ENCODE measurements around the gene SLX1A.
"Not testable (repeated sequence)": the region's sequence is repeated elsewhere in the genome, so short reads cannot be mapped to it uniquely, and the experiment has no call there.

Gene SLX1A

DNA sequence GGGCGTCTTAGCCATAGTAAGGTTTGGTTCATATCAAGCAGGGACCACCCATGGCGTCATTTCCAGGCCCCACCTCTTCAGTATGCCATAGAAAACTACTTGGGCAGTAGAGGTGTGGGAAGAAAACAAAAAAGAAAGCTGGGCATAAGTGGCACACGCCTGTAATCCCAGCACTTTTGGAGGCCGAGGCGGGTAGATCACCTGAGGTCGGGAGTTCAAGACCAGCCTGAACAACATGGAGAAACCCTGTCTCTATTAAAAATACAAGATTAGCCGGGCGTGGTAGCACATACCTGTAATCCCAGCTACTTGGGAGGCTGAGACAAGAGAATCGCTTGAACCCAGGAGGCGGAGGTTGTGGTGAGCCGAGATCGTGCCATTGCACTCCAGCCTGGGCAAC is 2.5 kb upstream of the SLX1A start:
- not testable (repeated sequence) for DNase-seq, H3K27me3 Mint-ChIP-seq

DNA sequence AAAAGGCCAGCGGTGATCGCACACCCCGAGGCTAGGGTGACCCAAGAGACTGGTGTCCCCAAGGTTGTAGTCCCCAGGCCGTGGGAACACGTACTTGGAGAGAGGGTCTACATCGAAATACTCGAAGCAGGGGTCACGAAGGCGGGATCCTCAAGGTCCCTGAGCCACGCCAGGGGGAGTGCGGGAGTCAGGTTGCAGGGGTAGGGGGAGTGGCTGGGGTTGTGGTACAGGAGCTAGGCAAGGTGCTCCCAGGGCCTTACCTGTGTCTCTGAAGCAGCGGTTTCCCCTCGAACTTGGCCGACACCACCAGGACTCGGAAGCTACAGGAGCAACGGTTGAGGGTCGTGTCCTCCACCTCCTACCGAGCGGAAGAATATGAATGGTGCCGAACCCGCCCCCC is 577 bp upstream of the SLX1A start:
- H3K27ac Mint-ChIP-seq; DNase-seq; H3K27me3 Mint-ChIP-seq; H3K9me3 Mint-ChIP-seq; H3K4me1 Mint-ChIP-seq; H3K4me3 Mint-ChIP-seq; H3K36me3 Mint-ChIP-seq (ENCODE audit: low read depth): not testable (repeated sequence)
- ATAC-seq, result peak; percentile 12

More for the DNA sequence above, 2.5 kb upstream of the SLX1A start:
- H3K4me3 Mint-ChIP-seq, H3K9me3 Mint-ChIP-seq, H3K27ac Mint-ChIP-seq, ATAC-seq: not testable (repeated sequence)
- Mint-ChIP-seq H3K4me1 (peaks cover 18% of the 10 kb centered on the region), H3K36me3 (ENCODE audit: low read depth) (peaks cover 19% of the 10 kb centered on the region)

DNA sequence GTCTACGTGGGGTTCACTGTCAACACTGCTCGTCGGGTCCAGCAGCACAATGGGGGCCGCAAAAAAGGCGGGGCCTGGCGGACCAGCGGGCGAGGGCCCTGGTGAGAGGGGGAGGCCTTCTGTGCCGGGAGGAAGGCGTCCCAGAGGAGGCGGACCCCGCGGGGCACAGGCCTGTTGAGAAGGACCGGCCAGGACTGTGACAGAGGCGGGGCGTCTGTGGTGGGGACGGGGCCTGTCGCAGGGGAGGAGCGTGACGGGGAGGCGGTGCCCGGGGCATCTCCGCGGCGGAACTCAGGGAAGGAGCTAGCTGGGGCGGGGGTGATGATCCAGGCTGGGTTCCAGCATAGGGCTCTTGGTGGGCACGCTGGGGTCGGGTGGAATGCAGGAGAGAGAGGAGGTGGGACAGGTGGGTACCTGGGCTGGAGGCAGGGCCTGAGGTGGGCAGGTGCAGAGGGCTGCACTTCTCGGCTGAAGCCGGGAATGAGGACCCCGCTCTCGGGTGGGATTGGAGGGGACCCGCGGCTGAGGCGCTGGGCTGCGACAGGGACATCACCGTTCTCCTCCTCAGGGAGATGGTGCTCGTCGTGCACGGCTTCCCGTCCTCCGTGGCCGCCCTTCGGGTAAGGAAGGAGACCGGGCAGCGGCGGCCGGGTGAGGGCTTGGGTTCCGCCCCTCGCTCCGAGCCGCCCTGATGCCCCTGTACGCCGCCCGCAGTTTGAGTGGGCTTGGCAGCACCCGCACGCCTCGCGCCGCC is 674 bp downstream of the SLX1A start:
- not testable (repeated sequence) for H3K4me3 Mint-ChIP-seq; H3K27me3 Mint-ChIP-seq; H3K36me3 Mint-ChIP-seq (ENCODE audit: low read depth); H3K27ac Mint-ChIP-seq; H3K4me1 Mint-ChIP-seq; H3K9me3 Mint-ChIP-seq
- peak; percentile 5 for DNase-seq
- ATAC-seq, result peak; percentile 78

DNA sequence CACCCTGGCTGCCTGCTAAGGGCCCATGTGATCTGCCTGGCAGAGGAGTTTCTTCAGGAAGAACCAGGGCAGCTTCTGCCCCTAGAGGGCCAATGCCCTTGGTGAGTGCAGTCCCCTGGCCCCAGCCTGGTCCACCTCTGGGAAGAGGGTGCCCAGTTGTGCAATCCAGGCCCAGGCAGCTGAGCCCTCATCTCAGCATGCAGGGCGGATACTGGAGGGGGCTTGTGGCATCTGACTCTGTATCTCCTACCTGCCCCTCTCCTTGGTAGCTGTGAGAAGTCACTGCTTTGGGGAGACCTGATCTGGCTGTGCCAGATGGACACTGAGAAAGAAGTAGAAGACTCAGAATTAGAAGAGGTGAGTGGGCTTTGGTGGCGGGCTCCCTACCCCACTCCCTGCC is 3.3 kb downstream of the SLX1A start:
- not testable (repeated sequence) for H3K27me3 Mint-ChIP-seq; H3K9me3 Mint-ChIP-seq; DNase-seq; H3K4me1 Mint-ChIP-seq; H3K36me3 Mint-ChIP-seq (ENCODE audit: low read depth); H3K4me3 Mint-ChIP-seq; ATAC-seq; H3K27ac Mint-ChIP-seq

DNA sequence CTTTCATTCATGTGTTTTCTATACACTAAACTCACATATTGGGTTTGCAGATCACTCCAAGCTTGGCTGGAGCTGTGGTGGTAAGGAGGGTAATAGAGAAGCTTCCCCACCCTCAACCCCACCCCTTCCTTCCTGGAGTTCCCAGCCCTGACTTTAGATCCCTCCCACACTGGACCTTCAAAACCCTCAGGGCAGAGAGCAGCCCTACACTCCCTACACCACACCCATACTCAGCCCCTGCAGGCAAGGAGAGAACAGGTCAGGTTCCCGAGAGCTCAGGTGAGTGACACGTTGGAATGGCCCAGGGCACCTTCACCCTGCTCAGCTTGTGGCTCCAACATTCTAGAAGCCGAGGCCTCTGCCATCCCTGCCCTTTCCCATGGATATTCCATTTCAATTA is 5.4 kb downstream of the SLX1A start, which contains the start of gene SULT1A3:
Gene SULT1A3 (plus strand): TSS at position 207 of the 400 bp plus-strand sequence. CDS start 1,474 bp downstream, outside the sequence.
- not testable (repeated sequence) for H3K4me1 Mint-ChIP-seq

DNA sequence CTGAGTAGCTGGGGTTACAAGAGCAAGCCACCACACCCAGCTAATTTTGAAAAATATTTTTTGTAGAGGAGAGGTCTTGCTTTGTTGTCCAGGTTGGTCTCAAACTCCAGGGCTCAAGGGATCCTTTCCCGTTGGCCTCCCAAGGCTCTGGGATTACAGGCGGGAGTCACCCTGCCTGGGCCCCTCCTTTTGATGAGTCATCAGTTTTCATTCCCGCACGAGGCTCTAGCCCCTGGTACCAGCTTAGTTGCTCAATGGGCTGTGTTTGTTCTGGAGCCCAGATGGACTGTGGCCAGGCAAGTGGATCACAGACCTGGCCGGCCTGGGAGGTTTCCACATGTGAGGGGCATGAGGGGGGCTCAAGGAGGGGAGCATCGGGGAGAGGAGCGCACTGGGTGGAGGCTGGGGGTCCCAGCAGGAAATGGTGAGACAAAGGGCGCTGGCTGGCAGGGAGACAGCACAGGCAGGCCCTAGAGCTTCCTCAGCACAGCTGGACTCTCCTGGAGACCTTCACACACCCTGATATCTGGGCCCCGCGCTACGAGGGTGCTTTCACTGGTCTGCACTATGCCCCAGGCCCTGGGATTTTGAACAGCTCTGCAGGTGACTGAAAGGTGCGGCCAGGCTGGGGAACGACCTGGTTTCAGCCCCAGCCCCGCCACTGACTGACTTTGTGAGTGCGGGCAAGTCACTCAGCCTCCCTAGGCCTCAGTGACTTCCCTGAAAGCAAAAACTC is 6.1 kb downstream of the SLX1A start:
- H3K27ac Mint-ChIP-seq; DNase-seq; H3K4me1 Mint-ChIP-seq; ATAC-seq; H3K27me3 Mint-ChIP-seq; H3K9me3 Mint-ChIP-seq; H3K36me3 Mint-ChIP-seq (ENCODE audit: low read depth); H3K4me3 Mint-ChIP-seq: not testable (repeated sequence)

More for the DNA sequence above, 5.4 kb downstream of the SLX1A start, which contains the start of gene SULT1A3:
- not testable (repeated sequence) for ATAC-seq; H3K27me3 Mint-ChIP-seq; H3K36me3 Mint-ChIP-seq (ENCODE audit: low read depth); H3K4me3 Mint-ChIP-seq; DNase-seq; H3K27ac Mint-ChIP-seq; H3K9me3 Mint-ChIP-seq

DNA sequence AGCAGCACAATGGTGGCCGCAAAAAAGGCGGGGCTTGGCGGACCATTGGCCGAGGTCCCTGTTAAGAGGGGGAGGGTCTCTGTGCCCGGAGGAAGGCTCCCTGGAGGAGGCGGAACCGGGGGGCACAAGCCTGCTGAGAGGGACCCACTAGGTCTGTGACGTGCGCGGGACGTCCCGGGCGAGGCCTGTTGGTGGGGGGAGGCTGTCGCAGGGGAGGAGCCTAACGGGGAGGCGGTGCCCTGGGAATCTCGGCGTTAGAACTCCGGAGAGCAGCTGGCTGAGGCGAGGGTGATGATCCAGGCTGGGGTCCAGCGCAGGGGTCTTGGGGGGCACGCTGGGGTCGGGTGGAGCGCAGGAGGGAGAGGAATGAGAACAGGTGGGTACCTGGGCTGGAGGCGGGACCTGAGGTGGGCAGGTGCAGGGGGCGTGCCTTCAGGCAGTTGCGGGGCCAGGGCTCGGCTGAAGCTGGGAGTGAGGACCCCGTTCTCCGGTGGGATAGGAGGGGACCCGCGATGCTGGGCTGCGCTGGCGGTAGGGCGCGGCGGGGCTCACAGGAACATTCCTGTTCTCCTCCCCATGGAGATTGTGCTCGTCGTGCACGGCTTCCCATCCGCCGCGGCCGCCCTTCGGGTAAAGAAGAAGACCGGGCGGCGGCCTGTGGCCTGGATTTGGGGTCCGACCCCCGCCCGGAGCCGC is 12.0 kb downstream of the SLX1A start:
- DNase-seq (peak; percentile 3), ATAC-seq (peak; percentile 27)
- H3K4me1 Mint-ChIP-seq; H3K9me3 Mint-ChIP-seq; H3K27me3 Mint-ChIP-seq; H3K27ac Mint-ChIP-seq; H3K36me3 Mint-ChIP-seq (ENCODE audit: low read depth); H3K4me3 Mint-ChIP-seq: not testable (repeated sequence)

DNA sequence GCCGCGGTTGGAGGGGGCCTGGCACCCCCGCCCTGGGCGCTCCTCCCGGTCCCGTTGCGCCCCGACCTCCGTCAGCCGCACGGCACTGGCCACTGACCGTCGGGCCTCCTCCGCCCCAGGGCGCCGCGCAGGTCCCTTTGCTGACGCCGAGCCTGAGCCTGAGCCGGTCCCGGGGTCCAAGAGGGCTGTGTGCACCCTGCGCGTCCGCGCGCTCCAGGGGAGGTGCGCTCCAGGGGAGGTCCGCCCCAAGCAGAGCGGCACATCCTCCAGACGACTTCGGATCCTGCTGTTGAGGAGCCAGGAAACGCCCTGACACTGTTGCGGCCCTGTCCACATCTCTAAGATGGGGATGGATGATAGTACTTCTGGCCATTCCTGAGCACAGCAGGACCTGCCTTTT is 12.6 kb downstream of the SLX1A start:
- H3K36me3 Mint-ChIP-seq (ENCODE audit: low read depth); H3K4me1 Mint-ChIP-seq; H3K9me3 Mint-ChIP-seq; H3K27ac Mint-ChIP-seq; H3K27me3 Mint-ChIP-seq; DNase-seq; H3K4me3 Mint-ChIP-seq: not testable (repeated sequence)
- peak; percentile 42 for ATAC-seq

DNA sequence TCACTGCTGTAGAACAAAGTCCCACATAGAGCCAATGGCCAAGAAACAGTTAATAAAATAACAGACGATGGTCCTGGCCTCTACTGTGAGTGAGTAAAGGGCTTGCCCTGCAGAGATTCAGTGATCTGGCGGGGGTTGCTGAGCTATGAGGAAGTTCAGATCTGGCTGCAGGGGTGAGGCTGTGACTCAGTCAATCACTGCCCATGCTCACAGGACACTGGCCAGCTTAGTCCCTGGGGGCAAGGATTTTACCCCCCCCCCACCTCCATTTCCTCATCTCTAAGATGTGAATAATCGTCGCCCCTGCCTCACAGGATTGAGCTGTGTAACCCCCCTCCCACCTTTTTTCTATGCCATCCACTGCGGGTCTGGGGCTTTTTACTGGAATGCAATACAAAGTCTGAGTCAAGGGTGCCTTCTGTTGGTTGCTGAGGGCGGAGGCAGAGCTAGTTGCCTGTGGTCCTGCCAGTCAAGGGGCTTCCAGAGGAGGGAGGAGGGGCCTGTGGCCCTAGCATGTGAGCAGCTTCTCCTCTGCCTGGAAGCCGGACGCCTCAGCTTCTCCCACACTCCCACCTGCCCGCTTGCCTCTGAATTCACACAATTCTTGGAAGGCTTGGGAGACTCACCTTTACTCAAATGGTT is 13.5 kb downstream of the SLX1A start:
- not testable (repeated sequence) for H3K9me3 Mint-ChIP-seq; H3K4me3 Mint-ChIP-seq; DNase-seq; H3K4me1 Mint-ChIP-seq; H3K27me3 Mint-ChIP-seq; H3K27ac Mint-ChIP-seq; H3K36me3 Mint-ChIP-seq (ENCODE audit: low read depth)
- peak; percentile 42 for ATAC-seq

DNA sequence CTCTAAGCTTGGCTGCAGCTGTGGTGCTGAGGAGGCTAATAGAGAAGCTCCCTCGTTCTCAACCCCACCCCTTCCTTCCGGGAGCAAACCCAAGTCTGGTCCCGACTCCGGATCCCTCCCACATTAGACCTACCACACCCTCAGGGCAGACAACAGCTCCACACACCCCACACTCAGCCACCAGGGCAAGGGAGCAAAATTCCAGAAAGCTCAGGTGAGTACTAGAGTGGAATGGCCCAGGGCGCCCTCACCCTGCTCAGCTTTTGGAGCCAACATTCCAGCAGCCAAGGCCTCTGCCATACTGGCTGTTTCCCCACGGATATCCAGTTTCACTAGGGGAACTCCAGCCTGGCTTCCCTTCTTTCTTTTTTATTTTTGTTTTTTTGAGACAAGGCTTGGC is 15.4 kb downstream of the SLX1A start:
- not testable (repeated sequence) for H3K36me3 Mint-ChIP-seq (ENCODE audit: low read depth); H3K9me3 Mint-ChIP-seq; H3K27me3 Mint-ChIP-seq; H3K4me3 Mint-ChIP-seq; H3K27ac Mint-ChIP-seq; ATAC-seq; H3K4me1 Mint-ChIP-seq
- DNase-seq, result peak; percentile 6

DNA sequence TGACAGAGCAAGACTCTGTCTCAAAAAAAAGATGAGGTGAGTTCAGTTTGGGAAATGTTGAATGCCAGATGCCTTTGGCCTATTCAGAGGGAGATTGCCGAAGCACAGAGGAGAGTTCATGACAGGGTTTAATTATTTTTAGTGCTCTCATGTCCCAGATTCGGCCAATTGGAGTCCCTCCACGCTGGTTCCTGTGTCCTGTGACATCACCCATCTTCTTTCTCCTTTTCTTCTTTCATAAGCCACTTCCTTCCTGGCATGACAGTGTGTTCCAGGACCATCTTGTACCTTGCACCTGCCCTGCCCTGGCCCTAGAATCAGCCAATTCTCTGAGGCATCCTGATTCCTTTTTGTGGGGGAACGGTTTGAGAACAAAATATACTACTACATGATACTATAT is 17.7 kb downstream of the SLX1A start:
- H3K27ac Mint-ChIP-seq; H3K4me3 Mint-ChIP-seq; H3K4me1 Mint-ChIP-seq; H3K27me3 Mint-ChIP-seq; DNase-seq; H3K9me3 Mint-ChIP-seq; H3K36me3 Mint-ChIP-seq (ENCODE audit: low read depth): not testable (repeated sequence)
- peak; percentile 29 for ATAC-seq

DNA sequence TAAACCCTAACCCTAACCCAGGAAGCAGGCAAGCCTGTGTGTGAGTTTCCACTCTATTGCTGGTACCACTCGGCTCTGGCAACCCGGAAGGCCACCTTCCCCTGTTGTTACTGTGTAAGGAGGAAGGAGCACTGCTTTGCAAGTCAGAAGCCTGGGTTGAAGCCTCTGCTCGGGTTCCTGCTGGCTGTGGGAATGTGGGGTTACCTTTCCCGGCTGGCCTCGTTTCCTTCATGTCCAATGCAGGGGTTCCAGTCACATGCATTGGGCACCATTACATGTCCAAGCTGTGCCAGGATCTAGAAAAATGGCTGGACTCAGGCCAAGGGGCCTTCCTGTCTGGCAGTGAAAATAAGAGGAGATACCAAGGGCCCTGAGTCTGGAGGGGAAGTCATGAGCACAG is 23.4 kb downstream of the SLX1A start:
- not testable (repeated sequence) for H3K4me1 Mint-ChIP-seq, DNase-seq, H3K27me3 Mint-ChIP-seq

More for the DNA sequence above, 23.4 kb downstream of the SLX1A start:
- H3K27ac Mint-ChIP-seq; H3K36me3 Mint-ChIP-seq (ENCODE audit: low read depth); H3K4me3 Mint-ChIP-seq; H3K9me3 Mint-ChIP-seq; ATAC-seq: not testable (repeated sequence)
